Right cardiac atrium (tissue), 5 donors: ENCODE results near the gene PRAMEF18. TPM values are rescaled to one million over a fixed set of nuclear protein-coding genes. Genes with fewer than 3 reads are reported as not detected.
"Not testable (repeated sequence)": the region's sequence is repeated elsewhere in the genome, so short reads cannot be mapped to it uniquely, and the experiment has no call there.

ENCODE experiments used
- ATAC-seq, 2 donors: fragments of 200-7000 bp; cut with Tn5 transposase; one replicate each; pipeline versions ENCODE4 v1.8.0 to v1.9.1; 2020; ENCODE audit warnings: moderate library complexity in 2 of 2, mild to moderate bottlenecking in 1 of 2
- DNase-seq, 3 donors: peaks; one replicate each; pipeline ENCODE4 v3.0.0-alpha.2; 2020
- H3K27ac ChIP-seq: one replicate; pipeline ENCODE4 v1.5.1; 2013; ENCODE audit warnings: mild to moderate bottlenecking, low read length, control low read depth, moderate library complexity
- H3K27me3 ChIP-seq: one replicate; pipeline ENCODE4 v1.6.1; 2013; ENCODE audit not compliant: control insufficient read depth, insufficient read depth
- H3K4me1 ChIP-seq: one replicate; pipeline ENCODE4 v1.6.1; 2013; ENCODE audit warnings: low read length; ENCODE audit not compliant: control insufficient read depth, insufficient read depth
- H3K4me3 ChIP-seq: one replicate; pipeline ENCODE4 v1.5.1; 2013; ENCODE audit warnings: low read length, control low read depth
- H3K9me3 ChIP-seq: one replicate; pipeline ENCODE4 v1.6.1; 2013; ENCODE audit warnings: low read length; ENCODE audit not compliant: control insufficient read depth
- WGBS: extraction: QIAGEN DNeasy Blood & Tissue Kit; methylation state at CpG from one replicate; pipeline ENCODE4 v1.1.7; 2013; 5-methylcytosine and 5-hydroxymethylcytosine counted together
- intact Hi-C, 4 donors: fragments of 100-400 bp; cut with DNase I; formaldehyde crosslinking; loops; one replicate each; pipeline versions ENCODE4 v1.11.0 to v1.14.0; 2022 to 2023
- polyA plus RNA-seq: library from polyadenylated mRNA; stranded (reverse); fragments of 200-250 nt; gene quantifications from one replicate; pipeline ENCODE4 v1.2.3, GENCODE V29; 2013
- total RNA-seq, 4 donors: library from RNA; stranded (reverse); fragmentation: NEBNext Ultra II Directional; extraction: Animal tissue kit (Norgen Biotek cat#: 25700); gene quantifications; one replicate each; pipeline ENCODE4 v1.2.1, GENCODE V29; 2021
- donor health status: healthy with polysubstance abuse.
- donor health status: DM: no; HTN: yes; CAD: no.
- donor health status: DM: no; HTN: no; CAD: no.
- donor health status: DM: no; HTN: yes; CAD: no; lungs with severe emphysema.
- donor health status: DM: yes; HTN: yes; CAD: no.

Gene PRAMEF18
- total and polyA plus RNA-seq, 5 donors = not detected

DNA sequence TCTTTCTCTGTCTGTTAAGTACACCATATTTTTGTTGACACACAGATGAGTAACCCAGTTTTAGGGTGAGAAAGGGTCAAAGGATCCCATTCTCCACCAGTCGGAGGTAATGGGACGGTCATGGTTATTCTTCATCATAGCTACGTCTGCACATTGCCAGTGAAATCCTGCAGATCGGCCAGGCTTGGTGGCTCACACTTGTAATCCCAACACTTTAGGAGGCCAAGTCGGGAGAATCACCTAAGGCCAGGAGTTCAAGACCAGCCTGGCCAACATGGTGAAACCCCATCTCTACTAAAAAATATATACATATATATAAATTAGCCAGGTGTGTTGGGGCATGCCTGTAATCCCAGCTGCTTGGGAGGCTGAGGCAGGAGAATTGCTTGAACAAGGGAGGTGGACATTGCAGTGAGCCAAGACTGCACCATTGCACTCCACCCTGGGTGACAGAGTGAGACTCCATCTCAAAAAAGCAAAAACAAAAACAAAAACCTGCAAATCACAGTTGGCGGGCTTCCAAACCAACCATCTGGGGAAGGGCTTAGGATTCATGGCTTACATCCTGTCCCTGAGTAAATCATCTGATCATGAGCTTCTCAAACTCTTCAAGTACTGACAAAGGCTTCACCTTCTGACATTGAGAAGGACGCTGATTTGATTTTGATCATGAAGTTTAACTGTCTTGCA lies 5.3 kb upstream of the PRAMEF18 start:
- H3K27ac ChIP-seq, intact Hi-C loops, H3K27me3 ChIP-seq, H3K4me1 ChIP-seq, H3K9me3 ChIP-seq, H3K4me3 ChIP-seq, ATAC-seq: not testable (repeated sequence)
- WGBS = 76% methylated on average over 7 of the region's 7 CpGs
- peak in 1 of 3 donors; percentile 14 for DNase-seq

DNA sequence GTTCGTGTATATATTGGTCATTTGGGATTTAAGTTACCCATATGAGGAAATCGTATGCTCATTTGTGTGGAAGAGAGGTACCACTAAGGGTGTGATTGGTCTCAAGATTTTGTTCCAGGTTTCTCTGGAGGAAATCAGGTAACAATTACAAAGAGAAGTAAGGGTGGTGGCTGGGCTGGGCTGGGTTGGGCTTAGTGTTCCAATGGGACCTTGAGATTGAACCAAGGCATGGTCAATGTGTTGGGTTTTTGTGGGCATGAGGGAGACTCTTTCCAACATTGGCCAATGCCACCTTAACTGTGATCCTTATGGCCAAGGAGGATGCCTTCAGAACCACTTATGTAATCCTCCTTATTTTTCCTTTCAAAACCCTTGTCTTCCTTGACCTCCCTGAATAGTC lies 4.6 kb upstream of the PRAMEF18 start:
- ATAC-seq, DNase-seq, H3K27ac ChIP-seq, H3K27me3 ChIP-seq, H3K4me1 ChIP-seq, intact Hi-C loops, H3K9me3 ChIP-seq, H3K4me3 ChIP-seq: not testable (repeated sequence)
- 80% methylated on average over 2 of the region's 2 CpGs for WGBS

DNA sequence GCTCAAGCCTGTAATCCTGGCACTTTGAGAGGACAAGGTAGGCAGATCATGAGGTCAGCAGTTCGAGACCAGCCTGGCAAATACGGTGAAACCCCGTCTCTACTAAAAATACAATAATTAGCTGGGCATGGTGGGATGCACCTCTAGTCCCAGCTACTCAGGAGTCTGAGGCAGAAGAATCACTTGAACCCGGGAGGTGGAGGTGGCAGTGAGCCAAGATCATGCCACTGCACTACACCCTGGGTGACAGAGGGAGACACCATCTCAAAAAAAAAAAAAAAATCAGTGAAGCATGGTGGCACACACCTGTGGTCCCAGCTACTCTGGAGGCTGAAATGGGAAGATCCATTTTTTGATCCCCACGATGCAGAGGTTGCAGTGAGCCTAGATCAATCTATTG lies 4.1 kb upstream of the PRAMEF18 start:
- WGBS = 75% methylated on average over 5 of the region's 5 CpGs
- ATAC-seq, DNase-seq, H3K4me3 ChIP-seq, H3K9me3 ChIP-seq, H3K27me3 ChIP-seq, H3K27ac ChIP-seq, H3K4me1 ChIP-seq, intact Hi-C loops: not testable (repeated sequence)

DNA sequence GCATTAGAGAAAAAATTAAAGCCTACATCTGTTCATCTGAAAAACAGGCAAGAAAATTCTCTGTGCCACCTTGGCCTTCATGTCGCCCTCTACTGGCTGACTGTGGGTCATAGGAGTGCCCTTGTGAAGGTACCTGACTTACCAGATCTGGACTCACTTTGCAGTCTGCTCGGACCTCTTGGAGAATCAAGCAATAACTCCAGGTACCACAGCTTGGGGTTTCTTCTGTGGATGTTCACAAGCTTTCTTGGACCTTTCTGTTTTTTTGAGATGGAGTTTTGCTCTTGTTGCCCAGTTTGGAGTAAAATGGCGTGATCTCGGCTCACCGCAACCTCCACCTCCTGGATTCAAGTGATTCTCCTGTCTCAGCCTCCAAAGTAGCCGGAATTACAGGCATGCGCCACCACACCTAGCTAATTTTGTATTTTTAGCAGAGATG lies 2.4 kb upstream of the PRAMEF18 start:
- ATAC-seq = no peak
- intact Hi-C loops = no loop called here
- H3K27me3 ChIP-seq = no peaks in the 10 kb centered on the region
- no peaks in the 10 kb centered on the region for H3K4me1 ChIP-seq
- 72% methylated on average over 7 of the region's 7 CpGs for WGBS
- no peaks in the 10 kb centered on the region for H3K9me3 ChIP-seq
- no peak overlapping the region for H3K27ac ChIP-seq
- peak in 1 of 3 donors; percentile 15 for DNase-seq
- H3K4me3 ChIP-seq = no peak overlapping the region

DNA sequence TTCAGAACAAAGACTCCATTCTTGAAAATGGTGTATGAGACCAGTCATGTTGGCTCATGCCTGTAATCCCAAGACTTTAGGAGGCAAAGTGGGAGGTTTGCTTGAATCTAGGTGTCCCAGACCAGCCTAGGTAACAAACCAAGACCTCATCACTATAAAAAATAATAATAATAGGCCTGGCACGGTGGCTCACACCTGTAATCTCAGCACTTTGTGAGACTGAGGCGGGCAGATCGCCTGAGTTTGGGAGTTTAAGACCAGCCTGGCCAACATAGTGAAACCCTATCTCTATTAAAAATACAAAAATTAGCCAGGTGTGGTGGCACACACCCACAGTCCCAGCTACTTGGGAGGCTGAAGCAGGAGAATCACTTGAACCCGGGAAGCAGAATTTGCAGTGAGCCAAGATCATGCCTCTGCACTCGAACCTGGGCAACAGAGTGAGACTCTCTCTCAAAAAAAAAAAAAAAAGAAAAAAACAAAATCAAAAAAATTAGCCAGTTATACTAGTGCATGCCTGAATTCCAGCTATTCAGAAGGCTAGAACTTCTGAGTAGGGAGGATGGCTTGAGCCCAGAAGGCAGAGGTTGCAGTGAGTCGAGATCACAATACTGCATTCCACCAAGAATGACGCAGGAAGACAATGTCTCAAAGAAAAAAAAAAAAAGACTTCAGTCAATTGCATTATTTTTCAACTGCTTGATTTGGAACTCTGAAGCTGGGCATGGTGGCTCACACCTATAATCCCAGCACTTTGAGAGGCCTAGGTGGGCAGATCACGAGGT lies 1.5 kb upstream of the PRAMEF18 start:
- WGBS = 79% methylated on average over 8 of the region's 8 CpGs
- H3K9me3 ChIP-seq, H3K27ac ChIP-seq, H3K27me3 ChIP-seq, intact Hi-C loops, H3K4me3 ChIP-seq, ATAC-seq, H3K4me1 ChIP-seq: not testable (repeated sequence)
- DNase-seq = peak in 1 of 3 donors; percentile 10

DNA sequence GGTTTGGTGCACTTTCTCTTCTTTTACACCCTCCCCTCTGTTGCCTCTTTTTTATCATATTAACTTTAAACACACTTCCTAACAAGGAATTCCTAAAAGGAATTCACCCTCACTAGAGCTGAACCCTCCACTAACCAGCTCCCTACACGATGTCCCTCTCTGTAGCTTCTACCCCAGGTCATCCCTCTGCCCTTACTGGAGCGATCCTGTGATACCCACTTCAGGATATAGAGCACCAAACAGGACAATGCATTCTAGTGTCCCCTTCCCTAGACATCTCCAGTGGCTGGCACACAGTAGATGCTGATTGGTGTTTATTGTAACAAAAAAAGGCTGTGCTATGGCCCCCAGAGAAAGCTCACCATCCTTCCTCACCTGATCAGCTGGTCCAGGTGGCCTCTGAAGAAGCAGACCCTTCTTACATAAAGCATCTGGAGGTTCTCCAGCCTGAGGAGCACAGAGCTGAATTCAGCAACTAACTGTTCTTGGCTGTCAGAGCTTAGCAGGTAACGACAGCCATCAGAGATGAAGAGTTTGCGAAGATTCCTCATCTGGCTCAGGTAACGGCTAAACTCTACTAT lies 1.4 kb downstream of the PRAMEF18 start:
- ATAC-seq = peak in 1 of 2 donors; percentile 51
- DNase-seq = no peak
- Histone ChIP-seq H3K27ac (no peak overlapping the region), H3K4me1 (no peaks in the 10 kb centered on the region), H3K9me3 (no peaks in the 10 kb centered on the region), H3K4me3 (no peak overlapping the region), H3K27me3 (no peaks in the 10 kb centered on the region)
- intact Hi-C loops = no loop called here
- 76% methylated on average over 5 of the region's 5 CpGs for WGBS

DNA sequence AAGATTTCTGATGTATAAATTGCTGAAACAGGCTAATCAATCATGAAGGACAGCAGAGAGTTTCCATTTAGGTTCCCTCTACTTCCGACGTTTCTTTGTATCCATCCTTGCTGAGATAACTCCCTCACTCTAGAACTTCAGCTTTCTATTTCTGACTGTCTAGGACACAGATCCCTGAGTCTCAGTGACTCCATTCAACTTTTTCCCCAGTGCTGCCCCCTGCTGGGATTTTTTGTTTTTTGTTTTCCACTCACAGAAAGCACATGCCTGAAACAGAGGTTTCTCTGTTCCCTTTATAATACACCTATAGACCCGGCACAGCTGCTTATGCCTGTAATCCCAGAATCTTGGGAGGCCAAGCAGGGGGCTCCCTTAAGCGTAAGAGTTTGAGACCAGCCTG lies 3.2 kb downstream of the PRAMEF18 start:
- H3K4me3 ChIP-seq, H3K27ac ChIP-seq, intact Hi-C loops, H3K27me3 ChIP-seq, H3K4me1 ChIP-seq, H3K9me3 ChIP-seq, DNase-seq, ATAC-seq: not testable (repeated sequence)
- WGBS = no CpG with 5 or more reads among the region's 4 CpGs

DNA sequence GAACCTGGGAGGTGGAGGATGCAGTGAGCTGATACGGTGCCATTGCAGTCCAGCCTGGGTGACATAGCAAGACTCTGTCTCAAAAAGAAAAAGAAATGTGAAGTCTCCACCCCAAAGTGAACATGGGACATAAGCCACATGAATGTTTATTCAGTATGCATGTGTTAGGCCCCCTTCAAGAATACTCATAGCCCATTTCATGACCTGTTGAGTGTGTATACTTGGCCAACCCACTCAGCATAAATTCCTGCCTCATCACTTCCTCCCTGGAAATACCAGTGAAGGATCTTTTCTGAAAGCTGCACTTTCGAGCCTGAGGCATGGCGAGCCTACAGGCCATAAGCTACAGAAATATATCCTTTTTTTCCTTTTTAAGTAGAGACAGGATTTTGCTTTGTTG lies 6.8 kb downstream of the PRAMEF18 start:
- intact Hi-C loops, H3K4me3 ChIP-seq, H3K4me1 ChIP-seq, DNase-seq, H3K9me3 ChIP-seq, H3K27me3 ChIP-seq, ATAC-seq, H3K27ac ChIP-seq: not testable (repeated sequence)
- WGBS = no CpG with 5 or more reads among the region's 3 CpGs

DNA sequence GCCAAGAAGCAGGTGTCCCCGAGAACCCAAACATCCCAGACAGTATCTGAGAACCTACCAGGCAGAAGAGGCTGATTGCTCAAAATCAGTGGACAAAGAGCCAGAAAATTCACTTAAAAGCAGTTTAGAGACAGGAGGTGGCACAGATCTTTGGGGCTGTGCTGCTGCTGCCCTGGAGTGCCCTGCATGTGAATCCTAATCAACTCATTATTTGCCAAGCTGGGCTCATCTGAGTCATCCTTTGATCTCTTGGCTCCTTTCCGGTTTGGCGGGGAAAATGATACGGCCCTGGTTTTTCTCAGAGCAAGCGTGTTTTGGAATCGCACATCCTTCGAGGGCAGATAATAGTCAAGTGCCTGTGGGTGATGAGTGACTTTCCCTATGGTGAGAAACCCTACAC lies 9.3 kb downstream of the PRAMEF18 start:
- DNase-seq, H3K27ac ChIP-seq, H3K4me3 ChIP-seq, H3K4me1 ChIP-seq, H3K9me3 ChIP-seq, ATAC-seq, H3K27me3 ChIP-seq, intact Hi-C loops: not testable (repeated sequence)
- no CpG with 5 or more reads among the region's 7 CpGs for WGBS

DNA sequence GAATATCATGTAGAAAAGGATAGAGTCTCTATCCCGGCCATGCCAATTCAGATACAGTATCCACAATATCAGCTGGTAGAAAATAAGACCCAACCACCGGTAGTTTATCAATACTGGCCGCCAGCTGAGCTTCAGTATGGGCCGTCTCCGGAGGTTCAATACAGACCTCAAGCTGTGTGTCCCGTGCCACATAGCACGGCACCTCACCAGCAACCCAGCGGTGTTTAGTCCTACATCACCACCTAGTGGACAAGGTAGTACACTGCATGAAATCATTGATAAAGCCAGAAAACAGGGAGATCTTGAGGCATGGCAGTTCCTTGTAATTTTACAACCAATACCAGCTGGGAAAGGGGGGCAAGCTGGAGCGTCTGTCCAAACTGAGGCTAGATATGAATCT lies 17.2 kb downstream of the PRAMEF18 start:
- WGBS = no CpG with 5 or more reads among the region's 9 CpGs

DNA sequence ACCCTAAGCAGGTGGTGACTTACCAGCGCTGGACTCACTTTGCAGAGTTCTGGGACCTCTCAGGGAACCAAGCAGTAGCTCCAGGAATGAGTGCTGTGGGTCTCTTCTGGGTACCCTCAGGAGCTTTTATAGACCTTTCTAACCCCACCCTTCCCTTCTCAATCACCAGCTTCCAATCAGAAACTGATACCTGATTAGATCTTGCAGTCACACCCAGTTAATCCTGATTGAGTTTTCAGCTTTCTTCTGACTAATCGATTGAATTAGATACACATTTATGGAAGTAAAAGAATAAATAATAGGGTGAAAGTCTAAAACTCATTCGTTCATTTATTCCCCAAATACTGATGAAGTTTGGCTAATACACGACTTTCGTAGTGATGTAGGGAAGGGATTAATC lies 24.6 kb downstream of the PRAMEF18 start, which contains the start of gene PRAMEF13:
PRAMEF13 (minus strand) TSS at position 101 of the 400 bp plus-strand sequence. CDS start 1,820 bp downstream, outside the sequence.
- H3K4me1 ChIP-seq, ATAC-seq, H3K4me3 ChIP-seq, intact Hi-C loops, H3K9me3 ChIP-seq, H3K27me3 ChIP-seq, DNase-seq, H3K27ac ChIP-seq: not testable (repeated sequence)
- no CpG with 5 or more reads among the region's 5 CpGs for WGBS

More for the DNA sequence above, 17.2 kb downstream of the PRAMEF18 start:
- DNase-seq, H3K27ac ChIP-seq, ATAC-seq, H3K27me3 ChIP-seq, H3K9me3 ChIP-seq, H3K4me1 ChIP-seq, intact Hi-C loops, H3K4me3 ChIP-seq: not testable (repeated sequence)
